ENCODE data around the gene APOO.

DNA sequence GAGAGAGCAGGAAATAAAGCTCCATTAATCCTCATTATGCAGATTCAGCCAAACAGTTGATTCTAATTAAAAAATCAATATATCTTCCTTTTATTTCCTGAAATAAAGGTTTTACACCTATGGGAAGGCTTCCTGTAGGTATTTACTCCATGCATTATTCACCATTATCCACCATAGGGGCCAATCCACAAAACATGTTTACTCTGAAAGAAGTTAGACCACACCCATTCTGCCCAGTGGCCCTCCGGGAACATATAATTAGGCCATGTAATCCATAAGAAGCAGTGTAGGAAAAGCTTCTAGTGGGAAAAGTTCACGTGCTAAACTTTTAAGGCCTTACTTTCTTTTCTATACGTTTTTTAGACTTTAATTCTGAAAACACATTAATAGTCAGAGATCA, 67.1 kb downstream of the APOO start:
- no peak for TF ChIP-seq POLR2AphosphoS5 (IDR thresholded peaks at IDR 0.05; ENCODE audit: low read depth, low read length)
- TF ChIP-seq POLR2A (IDR thresholded peaks at IDR 0.05; ENCODE audit: low read depth, low read length): no peak
